Stimulated activated CD4-positive, alpha-beta T cell treated with anti-CD3 and anti-CD28 coated beads, Interleukin-12 subunit alpha, Interleukin-12 subunit beta, amount 100 ng/mL, for 48 hours (primary cell): ENCODE data around the gene NDUFAF3.
"Not testable (repeated sequence)": the region's sequence is repeated elsewhere in the genome, so short reads cannot be mapped to it uniquely, and the experiment has no call there.

ENCODE experiments used
- DNase-seq, 3 donors: peaks; one replicate each; pipeline ENCODE4 v3.0.0-alpha.2; 2020; ENCODE audit warnings: low read depth in 2 of 3, low spot score in 1 of 3

The NDUFAF3 gene

GRCh38 chr3:48999085-48999858 lies 22.6 kb upstream of the NDUFAF3 start:
- DNase-seq: no peak

DNA sequence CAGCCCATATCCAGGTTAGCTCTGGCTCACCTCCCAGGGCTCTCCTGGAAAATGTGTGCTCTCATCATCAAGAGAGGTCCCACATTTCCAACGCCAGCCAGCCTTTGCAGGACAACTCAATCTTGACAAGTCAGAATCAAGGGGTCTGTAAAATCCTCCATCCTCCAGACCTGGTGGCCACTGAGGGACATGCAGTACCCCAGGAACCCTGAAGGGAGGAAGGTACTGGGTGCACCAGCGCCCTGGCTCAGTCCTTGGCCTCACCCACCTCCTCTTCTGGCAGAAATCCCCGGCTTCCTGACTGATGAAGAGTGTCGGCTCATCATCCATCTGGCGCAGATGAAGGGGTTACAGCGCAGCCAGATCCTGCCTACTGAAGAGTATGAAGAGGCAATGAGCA lies 20.8 kb upstream of the NDUFAF3 start:
- DNase-seq: no peak

DNA sequence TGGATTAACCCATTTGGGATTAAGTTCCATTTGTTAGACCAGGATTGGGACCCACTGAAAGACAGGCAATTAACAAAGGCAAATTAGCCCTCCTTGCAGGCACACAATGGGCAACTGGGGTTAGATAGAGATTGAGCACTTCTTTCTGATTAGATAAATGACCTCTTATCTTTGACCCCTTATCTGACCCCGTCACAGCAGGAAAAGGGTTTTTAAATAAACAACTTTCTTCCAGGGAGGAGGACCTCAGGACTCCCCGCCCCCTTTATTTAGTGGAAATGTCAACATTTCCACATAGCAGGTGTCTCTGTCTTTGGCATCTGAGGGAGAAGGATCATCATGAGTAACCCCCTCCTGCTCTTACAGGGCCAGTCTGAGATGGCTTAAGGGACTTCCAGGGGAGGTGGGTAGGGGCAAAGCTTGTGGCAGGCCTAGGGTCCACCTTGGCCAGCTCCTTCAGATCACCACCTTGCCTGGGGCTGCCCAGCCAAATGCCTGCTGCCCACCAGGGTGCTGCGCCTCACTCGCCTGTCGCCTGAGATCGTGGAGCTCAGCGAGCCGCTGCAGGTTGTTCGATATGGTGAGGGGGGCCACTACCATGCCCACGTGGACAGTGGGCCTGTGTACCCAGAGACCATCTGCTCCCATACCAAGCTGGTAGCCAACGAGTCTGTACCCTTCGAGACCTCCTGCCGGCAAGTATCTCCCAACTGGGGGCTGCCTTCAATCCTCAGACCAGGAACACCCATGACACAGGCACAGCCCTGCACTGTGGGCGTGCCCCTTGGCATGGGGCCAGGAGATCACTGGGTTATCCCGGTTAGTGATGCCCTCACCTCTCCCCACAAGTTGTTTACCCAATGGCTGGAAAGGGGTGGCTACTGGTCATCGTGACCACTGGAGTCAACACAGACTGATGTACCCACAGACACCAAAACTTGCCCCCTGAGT lies 17.3 kb upstream of the NDUFAF3 start:
- DNase-seq: no peak

- DNase-seq: no peak
Observed at GRCh38 chr3:49005303-49005680, 16.6 kb upstream of the NDUFAF3 start.

GRCh38 chr3:49005998-49006397 lies 15.9 kb upstream of the NDUFAF3 start:
- no peak for DNase-seq

- no peak for DNase-seq
Observed at GRCh38 chr3:49006408-49007067, 15.4 kb upstream of the NDUFAF3 start.

DNA sequence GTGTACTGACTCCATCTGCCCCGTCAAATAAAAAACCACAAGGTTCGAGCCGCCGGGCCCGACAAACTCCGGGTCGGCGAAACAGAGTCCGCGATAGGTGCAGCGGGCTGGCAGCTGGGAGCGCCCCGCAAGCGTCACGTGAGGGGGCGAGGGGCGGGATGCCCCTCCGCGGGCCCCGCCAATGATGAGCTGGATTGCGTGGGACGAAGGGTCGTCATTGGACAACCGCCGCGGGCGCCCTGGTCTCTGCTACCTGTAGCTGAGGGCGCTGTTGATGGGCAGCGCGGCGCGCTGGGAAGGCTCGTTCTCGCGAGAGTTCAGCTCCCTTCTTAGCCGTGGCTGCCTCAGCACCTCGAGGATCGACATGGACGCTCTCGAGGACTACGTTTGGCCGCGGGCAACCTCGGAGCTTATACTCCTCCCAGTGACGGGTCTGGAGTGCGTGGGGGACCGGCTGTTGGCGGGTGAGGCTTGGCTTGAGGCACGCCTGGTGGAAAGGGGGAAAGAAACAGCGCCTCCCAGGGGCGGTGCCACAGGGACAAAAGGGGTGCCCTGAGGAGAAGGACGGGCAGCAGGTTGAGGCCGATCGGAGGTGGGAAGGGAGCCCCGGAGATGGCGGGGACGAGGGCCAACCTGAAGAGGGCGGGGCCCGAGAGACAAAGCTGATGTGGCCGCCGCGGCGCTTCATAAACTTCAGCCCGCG lies 14.7 kb upstream of the NDUFAF3 start, which contains the start of gene WDR6:
WDR6 (plus strand) TSS at position 324 of the 703 bp plus-strand sequence; CDS start at position 365, 41 bp downstream.
- DNase-seq: peak; percentile 96 to 98 (median 97)

GRCh38 chr3:49007771-49008528 lies 14.0 kb upstream of the NDUFAF3 start:
- DNase-seq: peak; percentile 77 to 84 (median 80)

DNA sequence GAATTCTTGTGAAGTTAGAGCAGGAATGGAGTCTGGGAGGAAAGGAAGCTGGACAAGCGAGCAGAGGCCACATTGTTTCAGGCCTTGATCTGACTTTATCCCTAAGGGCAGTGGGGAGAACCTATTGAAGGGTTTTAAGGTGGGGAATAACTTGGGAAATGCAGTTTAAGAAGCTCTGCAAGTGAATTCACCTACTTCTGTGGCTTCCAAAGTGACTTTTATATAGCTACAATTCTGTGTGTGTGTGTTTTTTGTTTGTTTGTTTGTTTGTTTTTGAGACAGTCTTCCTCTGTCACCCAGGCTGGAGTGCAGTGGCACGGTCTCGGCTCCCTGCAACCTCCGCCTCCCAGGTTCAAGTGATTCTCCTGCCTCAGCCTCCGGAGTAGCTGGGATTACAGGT lies 13.3 kb upstream of the NDUFAF3 start:
- not testable (repeated sequence) for DNase-seq

- no peak for DNase-seq
Observed at GRCh38 chr3:49009396-49009795, 12.5 kb upstream of the NDUFAF3 start.

GRCh38 chr3:49012441-49013017 lies 9.4 kb upstream of the NDUFAF3 start:
- DNase-seq: no peak

GRCh38 chr3:49013113-49013737 lies 8.7 kb upstream of the NDUFAF3 start:
- DNase-seq: no peak

DNA sequence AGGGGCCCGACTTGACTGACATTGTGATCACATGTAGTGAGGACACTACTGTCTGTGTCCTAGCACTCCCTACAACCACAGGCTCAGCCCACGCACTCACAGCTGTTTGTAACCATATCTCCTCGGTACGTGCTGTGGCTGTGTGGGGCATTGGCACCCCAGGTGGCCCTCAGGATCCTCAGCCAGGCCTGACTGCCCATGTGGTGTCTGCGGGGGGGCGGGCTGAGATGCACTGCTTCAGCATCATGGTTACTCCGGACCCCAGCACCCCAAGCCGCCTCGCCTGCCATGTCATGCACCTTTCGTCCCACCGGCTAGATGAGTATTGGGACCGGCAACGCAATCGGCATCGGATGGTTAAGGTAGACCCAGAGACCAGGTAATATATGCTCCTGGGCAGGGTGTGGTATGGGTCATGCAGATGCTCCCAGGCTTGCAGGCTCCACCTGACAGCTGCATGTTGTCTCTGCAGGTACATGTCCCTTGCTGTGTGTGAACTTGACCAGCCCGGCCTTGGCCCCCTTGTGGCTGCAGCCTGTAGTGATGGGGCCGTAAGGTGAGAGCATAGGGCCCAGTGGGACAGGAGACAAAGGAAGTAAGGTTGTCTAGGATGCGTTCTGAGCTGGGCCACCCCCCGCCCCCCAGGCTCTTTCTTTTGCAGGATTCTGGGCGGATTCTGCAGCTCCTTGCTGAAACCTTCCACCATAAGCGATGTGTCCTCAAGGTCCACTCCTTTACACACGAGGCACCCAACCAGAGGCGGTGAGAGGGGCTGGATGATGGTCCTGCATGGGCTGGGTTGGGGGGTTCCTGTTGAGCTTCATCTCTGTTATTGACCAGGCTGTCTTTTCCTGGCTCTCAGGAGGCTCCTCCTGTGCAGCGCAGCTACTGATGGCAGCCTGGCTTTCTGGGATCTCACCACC lies 7.9 kb upstream of the NDUFAF3 start:
- DNase-seq: no peak

- DNase-seq: no peak
Observed at GRCh38 chr3:49015072-49015471, 6.8 kb upstream of the NDUFAF3 start.

GRCh38 chr3:49015765-49016164 lies 6.2 kb upstream of the NDUFAF3 start:
- DNase-seq: no peak

DNA sequence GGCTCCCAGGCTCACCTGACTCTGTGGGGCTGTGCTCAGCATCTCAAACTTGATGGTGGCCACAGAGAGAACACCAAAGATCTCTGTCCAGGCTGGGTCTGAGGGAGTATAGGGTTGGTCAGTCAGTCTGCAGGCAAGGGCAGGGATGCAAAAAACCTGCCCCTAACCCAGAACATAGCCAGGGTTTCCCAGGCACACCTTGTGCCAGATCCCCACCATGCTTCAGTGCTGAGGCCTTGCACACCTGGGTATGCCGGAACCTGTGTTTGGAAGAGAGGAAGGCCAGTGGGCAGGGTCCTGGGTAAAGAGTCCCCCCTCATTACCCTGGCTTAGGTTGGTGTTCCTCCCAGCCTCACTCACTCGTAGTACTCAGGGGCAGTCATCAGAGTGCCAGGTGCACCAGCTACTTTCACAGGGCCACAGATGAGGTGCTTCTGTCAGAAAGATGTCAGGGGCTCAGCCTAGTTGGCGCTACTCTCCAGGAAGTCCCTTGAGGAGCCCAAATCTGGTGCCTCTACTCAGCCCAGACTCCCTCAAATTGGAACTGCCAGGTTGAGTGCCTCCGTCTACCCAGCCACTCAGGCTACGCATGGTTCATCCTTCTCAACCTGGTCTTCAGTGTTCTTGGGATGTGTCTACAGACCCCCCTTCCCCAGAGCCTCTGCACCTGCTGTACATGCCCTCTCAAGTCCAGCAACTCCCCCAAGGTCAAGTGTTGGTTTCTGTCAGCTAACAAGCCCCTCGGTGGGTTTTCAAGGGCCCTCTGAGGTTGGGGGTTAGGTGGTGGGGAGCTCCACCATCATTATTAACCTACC lies 5.3 kb upstream of the NDUFAF3 start:
- no peak for DNase-seq

DNA sequence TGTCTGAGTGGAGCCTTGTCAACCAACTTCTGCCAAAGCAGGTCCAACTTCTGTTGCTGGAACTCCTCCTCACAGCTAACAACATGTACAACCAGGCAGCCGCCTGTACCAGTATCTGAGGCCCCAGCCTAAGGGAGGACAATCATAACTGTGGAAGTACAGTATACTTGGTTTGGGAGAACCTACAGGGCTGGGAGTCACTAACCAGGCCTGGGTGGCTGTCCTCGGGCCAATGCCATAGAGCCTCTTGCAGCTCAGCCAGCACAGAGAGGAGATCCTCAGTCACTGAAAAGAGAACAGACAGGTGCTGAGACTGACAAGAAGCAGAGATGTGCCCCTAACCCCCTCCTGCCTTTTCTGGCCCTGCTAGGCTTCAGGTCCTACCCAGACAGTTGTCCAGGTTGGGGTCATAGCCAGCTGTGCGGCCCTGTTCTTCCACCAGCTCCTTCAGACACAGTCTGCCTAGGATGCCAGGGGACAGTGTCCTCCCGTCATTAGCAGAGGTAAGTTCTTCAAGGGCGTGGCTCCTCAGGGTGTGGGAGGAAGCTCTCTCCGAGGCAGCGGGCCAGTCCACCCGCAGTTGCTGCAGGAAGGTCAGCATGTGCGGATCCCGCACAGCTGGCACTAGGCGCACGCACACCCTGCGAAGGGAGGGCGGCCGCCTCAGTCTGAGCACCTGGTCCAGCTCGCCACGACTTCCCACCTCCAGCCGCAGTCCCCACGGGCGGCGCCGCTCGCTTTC lies 4.5 kb upstream of the NDUFAF3 start:
- no peak for DNase-seq
